Measurements from ENCODE around the gene KMO.

KMO gene

GRCh38 chr1:241627453-241628259 lies 95.5 kb downstream of the KMO start:
- DNase-seq (ENCODE audit: low read depth, low spot score) = no peak

GRCh38 chr1:241630005-241630404 lies 97.8 kb downstream of the KMO start:
- no peak for DNase-seq (ENCODE audit: low read depth, low spot score)

DNA sequence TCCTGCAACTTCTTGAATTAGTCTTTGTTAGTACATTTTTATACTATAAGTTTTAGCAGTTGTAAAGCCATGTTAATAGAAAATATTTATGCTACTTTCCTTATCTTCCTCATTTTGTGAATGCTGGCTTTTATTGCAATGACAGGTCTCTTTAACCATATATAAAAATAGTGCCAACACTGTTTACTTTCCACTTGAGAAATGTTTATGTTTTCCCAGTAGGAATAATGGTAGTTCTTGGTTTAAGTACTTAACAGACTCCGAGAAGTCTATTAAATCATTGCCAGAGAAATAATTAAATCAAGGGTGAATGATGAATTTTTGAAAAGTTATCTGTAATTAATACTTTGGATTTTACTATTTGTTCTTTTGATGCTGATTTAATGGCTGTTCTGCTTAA lies 98.3 kb downstream of the KMO start:
- no peak for DNase-seq (ENCODE audit: low read depth, low spot score)

- DNase-seq (ENCODE audit: low read depth, low spot score) = no peak
Measured at GRCh38 chr1:241630899-241631298, 98.7 kb downstream of the KMO start.

- no peak for DNase-seq (ENCODE audit: low read depth, low spot score)
Measured at GRCh38 chr1:241631674-241632073, 99.5 kb downstream of the KMO start.

GRCh38 chr1:241632987-241633386 lies 100.8 kb downstream of the KMO start:
- no peak for DNase-seq (ENCODE audit: low read depth, low spot score)

DNA sequence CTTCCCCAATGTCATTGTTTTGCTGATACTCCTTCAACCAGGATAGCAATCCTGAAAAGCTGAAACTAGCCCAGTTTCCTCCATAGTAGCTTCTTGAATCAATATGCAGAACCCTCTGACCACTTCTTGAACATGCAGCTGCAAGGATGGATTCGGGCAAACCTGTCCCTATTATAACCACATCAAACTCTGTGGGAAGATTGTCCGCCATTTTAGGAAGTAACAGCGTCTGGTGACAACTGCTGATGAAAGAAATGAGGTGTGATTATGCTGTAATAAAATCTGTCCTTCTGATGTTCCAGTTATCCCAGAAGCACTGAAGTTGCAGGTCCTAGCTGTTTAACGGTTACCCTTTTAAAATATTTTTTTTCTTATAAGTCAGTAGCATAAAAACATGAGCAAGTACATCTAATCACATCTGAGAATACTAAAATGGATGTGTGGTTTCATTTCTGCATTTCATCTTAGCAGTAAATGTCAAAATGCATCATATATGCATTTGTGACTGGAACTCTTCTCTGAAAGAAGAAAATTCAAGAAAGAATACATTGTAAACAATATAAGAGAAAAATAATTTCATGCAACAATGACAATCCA lies 103.5 kb downstream of the KMO start:
- DNase-seq (ENCODE audit: low read depth, low spot score) = no peak

DNA sequence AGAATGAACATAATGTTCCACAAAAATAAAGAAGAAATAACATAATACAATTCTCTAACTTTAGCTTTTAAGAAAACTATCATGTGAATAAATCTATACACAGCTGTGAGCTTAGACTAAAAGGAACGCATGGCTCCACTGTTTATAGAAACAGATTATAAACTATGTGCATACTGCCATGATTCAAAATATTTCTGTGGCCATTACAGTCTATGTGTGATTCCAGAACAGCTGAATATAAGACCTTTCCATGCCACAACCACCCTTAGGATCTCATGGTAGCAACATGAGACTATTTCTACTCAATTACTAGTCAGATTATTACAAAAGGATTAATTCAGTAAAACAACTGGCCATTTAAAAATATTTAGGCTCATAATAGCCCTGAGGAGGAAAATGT lies 104.1 kb downstream of the KMO start:
- DNase-seq (ENCODE audit: low read depth, low spot score) = no peak

DNA sequence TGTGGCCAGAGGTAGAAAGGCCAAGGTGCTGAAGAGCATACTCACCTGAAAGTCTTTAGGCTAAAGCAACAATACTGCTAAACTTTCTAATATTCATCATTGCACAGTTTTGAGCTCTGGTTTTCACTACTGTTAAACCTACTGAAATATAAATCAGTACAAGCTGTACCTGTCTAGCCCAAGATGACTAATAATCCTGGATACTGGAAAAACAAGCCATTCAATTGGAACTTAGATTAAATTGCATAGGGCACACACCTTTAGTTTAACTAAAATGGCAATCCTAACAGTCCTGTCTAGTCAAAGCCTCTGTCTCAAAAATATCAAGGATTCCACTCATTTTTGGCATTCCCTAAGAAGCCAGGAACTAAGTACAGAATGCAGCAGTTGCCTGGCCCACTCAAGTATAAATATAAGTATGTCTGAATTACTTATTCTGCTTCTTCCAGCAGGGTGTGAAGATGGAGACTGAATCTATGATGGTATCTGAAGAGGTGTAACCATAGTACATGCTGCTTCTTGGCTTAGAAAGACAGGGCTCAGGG lies 104.9 kb downstream of the KMO start:
- no peak for DNase-seq (ENCODE audit: low read depth, low spot score)

DNA sequence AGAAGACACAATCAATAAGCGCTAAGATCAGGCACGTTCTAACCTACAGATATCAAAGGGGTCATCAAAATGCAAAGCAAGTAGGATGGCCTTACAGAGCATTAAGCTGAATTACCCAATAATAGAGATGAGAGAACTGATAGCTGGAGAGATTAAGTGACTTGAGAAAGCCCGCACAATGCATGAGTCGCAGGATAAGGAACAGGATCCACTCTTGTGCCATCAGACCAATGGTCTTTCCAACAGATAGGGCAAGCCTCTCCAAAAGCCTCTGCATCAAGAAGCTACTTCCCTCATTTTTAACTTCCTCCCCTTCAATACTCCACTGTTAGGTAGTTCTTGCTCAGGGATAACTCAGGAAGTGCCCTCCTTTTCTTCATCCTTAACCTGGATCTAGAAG lies 105.4 kb downstream of the KMO start:
- no peak for DNase-seq (ENCODE audit: low read depth, low spot score)

DNA sequence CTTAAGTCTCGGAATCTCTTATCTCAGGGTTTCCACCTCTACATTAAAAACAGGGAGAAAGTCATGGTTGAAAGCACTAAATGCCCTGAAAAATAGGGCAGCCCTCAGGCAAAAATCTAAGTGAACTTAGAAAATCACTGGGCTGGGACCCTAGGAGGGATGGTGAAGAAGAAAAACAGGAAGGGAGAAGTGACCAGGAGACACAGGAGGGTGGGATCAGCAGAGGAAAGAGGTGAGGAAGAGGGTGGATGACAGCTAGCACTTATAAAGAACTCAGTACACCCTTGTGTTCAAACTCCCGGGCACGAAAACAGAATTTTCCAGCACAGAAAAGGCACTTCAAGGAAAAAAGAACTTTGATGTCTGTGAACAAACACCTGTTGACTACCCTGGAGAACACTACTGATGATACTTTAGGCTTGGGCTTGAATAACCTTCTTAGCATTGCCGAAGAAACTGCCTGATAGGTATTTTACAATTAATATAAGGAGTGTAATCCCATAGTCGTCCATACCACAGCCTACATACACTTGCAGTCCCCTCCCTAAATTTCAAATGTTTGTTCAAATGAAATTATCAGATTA lies 106.0 kb downstream of the KMO start:
- no peak for DNase-seq (ENCODE audit: low read depth, low spot score)

DNA sequence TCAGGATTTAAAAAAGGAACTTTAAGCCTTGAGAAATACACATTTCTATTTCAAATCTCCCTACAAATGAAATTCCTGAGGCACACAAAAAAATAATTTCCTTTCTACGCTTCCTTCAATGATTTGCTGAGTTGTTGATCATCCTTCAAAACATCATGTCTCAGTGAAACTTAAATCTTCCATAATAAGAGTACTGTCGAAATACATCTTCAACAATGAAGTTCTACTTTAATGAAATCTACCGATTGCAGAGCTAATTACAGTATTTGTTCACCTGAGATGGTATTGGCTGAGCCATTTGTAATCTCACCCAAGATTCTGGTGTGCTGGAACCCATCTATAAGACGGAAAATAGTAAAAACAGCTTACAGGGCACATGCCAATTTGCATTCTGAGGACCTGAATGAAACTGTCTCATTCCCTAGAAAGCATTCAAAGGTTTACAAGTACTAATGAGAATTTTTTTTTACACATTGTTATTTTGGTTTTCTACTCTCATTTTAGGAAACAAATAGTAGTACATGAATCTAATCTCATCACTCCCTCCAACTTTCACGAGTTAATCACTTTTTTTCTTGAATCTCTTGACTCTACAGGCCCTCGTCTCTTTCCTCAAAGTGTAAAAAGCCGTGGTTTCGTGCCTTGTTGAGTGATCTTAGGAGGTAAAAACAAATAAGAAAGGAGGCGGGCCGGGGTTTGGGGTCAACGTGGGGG lies 106.9 kb downstream of the KMO start:
- DNase-seq (ENCODE audit: low read depth, low spot score) = no peak

GRCh38 chr1:241639623-241640148 lies 107.5 kb downstream of the KMO start:
- peak; percentile 2 for DNase-seq (ENCODE audit: low read depth, low spot score)

DNA sequence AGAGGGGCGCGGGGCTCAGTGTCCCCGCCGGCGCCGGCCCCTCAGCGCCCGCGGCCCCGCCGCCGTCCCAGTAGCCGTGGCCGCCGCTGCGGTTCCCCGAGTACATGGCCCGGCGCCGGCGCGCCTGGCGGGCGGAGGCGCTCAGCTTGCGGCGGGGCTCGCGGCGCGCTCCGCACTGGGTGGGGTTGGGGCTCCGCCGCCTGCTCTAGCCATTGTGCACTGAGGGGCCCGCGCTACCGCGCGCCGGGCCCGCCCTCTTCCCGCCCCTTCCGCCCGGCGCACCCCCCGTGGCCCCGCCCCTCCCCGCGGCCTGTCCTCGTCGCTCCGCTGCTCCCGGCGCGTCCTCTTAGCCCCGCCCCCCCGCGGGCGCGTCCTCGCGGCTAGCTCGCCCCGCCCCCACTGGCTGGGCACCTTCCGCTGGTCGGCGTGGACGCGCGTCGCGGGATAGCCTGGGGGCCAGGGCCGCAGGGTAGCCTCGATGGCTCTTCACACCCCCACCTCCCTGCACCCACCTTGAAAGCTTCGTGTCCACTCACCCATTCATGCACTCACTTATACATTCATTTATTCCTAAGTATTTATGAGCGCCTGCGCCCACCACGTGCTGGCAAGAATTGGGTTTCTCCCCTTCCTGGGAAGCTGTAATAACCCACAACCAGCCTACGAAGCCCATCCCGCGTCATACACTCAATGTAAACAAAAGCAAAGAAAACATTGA lies 108.1 kb downstream of the KMO start, which contains the start of the genes CHML and OPN3:
Gene CHML (minus strand): TSS at position 221 of the 718 bp plus-strand sequence. CDS start 4,603 bp downstream, outside the sequence.
Gene OPN3 (minus strand): TSS at position 221 of the 718 bp plus-strand sequence. CDS start 115 bp downstream, at position 106.
- DNase-seq (ENCODE audit: low read depth, low spot score) = peak; percentile 87

DNA sequence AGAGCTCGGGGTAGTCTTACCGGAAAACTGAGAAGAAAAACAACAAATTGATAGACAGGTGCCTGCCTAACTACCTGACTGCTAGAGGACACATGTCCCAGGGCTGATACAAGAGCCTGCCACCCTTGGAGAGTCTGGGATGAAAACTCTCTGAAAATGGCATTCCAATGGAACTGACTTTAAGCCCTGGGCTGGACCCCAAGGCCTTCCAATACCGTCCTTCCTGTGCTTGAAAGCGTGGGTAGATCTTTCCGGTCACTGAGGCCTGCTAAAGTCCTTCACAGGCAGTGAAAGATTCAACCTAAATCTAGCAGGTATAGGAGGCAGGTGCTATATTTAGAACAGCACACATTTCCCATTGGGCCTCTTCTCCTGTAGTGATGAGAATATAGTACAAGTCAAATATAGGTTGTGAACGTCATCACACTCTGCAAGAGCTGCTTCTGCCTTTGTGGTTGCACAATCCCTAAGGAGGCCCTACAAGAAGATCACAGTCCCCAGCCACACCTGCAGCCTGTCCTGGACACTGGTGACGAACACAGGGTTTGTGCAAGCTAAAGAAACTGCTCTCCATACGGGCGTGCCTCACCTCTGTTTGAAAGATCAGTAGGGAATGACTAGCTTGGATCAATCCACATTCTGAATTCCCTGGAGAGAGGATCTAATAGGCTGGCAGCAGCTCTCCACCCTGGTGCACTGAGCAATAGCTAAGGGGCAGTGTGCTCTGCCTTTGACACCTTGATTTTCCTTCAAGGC lies 108.9 kb downstream of the KMO start:
- no peak for DNase-seq (ENCODE audit: low read depth, low spot score)

GRCh38 chr1:241641773-241642592 lies 109.8 kb downstream of the KMO start:
- no peak for DNase-seq (ENCODE audit: low read depth, low spot score)

DNA sequence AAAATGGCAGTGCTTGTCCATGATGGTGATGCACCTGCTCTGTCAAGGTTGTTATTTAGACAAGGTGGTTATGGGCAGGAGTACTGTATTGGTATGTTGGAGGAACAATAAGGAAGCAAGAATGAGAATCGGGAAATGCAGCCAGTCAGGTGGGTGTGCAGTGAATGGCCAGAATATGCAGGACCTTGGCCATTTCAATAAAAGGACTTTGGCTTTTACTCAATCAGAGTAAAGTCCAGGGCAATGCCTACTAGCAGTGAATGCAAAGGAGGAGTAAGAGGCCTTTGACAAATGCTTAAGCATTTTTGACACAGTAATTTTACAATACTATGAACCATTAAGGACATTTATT lies 110.4 kb downstream of the KMO start:
- DNase-seq (ENCODE audit: low read depth, low spot score) = no peak

DNA sequence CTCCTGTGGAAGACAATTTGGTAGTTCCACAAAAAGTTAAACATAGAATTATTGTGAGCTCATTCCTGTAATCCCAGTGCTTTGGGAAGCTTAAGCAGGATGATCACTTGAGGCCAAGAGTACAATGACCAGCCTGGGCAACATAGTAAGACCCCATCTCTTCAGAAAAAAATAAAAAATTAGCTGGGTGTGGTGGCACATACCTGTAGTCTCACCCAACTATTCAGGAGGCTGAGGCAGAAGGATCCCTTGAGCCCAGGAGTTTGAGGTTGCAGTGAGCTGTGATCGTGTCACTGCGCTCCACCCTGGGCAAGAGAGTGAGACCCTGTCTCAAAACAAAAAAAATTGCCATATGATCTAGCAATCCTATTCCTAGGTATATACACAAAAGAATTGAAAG lies 112.1 kb downstream of the KMO start:
- no peak for DNase-seq (ENCODE audit: low read depth, low spot score)

DNA sequence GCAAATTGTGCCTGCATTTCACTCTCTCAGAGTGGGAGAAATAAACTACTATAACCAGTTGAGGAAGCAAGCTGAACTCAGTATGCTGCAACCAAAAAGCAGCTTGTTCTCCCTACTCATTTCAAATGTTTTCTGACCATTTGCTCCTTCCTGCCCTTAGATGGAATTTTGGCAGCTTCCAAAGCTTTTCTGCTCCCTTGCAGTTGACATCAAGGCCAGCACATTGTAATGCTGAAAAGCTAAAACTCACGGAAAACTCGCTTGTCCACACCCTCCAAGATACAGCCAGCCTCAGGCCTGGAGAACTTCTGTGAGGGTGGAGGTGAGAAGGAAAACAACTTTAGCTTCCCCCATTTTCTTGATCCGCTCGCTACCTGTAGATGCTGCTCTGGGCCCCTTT lies 113.0 kb downstream of the KMO start:
- DNase-seq (ENCODE audit: low read depth, low spot score) = no peak
